Stimulated activated CD4-positive, alpha-beta T cell treated with anti-CD3 and anti-CD28 coated beads, Interleukin-1b, Interleukin-23, amount 100 ng/mL, for 48 hours (primary cell): Measurements from ENCODE around the gene PDLIM7.

Experiments used
- DNase-seq: peaks from one replicate; pipeline ENCODE4 v3.0.0-alpha.2; 2020

PDLIM7 gene

GRCh38 chr5:177442066-177442826, 55.2 kb downstream of the PDLIM7 start:
- peak; percentile 1 for DNase-seq

- peak; percentile 3 for DNase-seq
Measured at GRCh38 chr5:177440990-177441780, 56.2 kb downstream of the PDLIM7 start.

GRCh38 chr5:177440211-177440989, 57.0 kb downstream of the PDLIM7 start:
- DNase-seq = peak; percentile 56

- DNase-seq = no peak
Measured at GRCh38 chr5:177439518-177440053, 57.8 kb downstream of the PDLIM7 start.

- DNase-seq = peak; percentile 3
Measured at GRCh38 chr5:177438468-177438867, 58.9 kb downstream of the PDLIM7 start.

- no peak for DNase-seq
Measured at GRCh38 chr5:177437623-177438022, 59.8 kb downstream of the PDLIM7 start.

- peak; percentile 2 for DNase-seq
Measured at GRCh38 chr5:177435847-177436536, 61.4 kb downstream of the PDLIM7 start.

GRCh38 chr5:177434942-177435738, 62.3 kb downstream of the PDLIM7 start:
- DNase-seq = peak; percentile 1

- DNase-seq = peak; percentile 82
Measured at GRCh38 chr5:177434437-177434836, 63.0 kb downstream of the PDLIM7 start.

GRCh38 chr5:177433658-177434217, 63.7 kb downstream of the PDLIM7 start:
- peak; percentile 11 for DNase-seq
